GM21737 (cell line): ENCODE results near the gene MYT1.
"Not testable (repeated sequence)": the region's sequence is repeated elsewhere in the genome, so short reads cannot be mapped to it uniquely, and the experiment has no call there.

ENCODE experiments used
- ATAC-seq: cut with Tn5 transposase; IDR thresholded peaks from one replicate; pipeline ENCODE4 v1.9.1; 2021; ENCODE audit warnings: mild to moderate bottlenecking, moderate library complexity; ENCODE audit not compliant: unreplicated experiment

Gene MYT1

DNA sequence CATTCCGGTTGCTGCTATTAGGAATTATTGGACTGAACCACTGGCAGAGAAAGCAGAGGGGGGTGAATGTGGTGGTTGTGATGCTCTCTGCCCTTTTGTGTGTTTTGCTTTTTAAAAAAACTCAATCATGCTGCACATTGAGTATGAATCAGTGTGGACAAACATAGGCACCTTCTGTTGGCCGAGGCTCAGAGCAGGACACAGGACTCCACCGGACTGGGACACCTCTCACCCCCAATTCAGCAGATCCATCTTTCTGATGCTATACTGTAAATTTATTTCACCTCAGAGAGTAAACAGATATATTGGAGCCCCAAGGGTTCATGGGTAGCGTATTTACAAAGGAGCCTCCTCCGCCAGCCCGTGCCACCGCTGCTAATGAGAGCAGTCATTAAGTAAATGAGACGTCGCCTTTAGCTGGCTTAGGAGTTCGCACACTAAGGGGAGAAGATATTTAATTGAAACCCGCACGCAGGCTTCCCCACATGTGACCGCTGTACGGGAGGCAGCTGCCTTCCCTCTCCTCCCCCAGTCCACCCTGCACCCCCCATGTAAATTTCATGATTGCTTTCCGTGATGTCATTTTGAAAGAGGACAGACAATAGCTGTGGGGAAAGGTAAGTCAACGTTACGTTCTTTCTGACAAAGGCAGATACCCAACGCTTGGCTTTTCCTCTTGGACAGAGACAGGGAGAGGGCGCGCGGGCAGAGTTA is at the start of gene MYT1:
MYT1 (plus strand) TSS at position 330 of the 714 bp plus-strand sequence. CDS start 34,410 bp downstream, outside the sequence.
- no peak for ATAC-seq

DNA sequence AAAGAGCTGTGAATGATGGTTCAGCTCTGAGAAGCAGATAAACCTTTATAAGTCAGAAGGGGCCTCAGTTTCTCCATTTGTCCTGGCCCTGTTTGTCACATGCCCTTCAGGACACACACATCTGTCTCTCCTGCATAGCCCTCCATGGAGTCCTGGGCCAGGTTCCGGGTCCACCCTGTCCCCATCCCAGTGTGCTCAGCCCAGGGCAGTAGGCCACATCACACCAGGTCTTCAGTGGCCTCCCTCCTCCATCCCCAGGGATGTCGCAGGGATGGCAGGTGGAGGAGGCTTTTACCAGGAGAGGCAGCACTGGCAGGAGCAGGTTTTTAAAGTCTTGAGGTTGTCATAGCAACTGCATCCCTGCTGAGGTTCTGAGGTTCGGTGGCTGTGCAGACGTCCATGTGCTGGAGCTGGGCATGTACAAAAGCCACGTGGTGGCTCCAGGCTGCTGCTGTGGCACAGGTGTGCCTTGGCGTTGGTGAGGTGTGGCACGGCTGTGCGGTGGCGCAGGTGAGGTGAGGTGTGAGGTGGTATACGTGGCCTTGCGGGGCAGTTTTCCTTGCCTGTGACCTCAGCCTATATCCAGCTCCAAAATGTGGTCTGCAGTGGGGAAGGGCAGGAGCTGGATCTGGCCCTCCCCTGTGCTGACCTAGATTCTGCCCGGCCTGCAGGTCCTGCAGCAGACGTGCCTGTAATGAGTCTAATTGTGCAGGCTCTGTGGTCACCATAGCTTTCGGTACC is 48.9 kb upstream of the MYT1 start:
- no peak for ATAC-seq

DNA sequence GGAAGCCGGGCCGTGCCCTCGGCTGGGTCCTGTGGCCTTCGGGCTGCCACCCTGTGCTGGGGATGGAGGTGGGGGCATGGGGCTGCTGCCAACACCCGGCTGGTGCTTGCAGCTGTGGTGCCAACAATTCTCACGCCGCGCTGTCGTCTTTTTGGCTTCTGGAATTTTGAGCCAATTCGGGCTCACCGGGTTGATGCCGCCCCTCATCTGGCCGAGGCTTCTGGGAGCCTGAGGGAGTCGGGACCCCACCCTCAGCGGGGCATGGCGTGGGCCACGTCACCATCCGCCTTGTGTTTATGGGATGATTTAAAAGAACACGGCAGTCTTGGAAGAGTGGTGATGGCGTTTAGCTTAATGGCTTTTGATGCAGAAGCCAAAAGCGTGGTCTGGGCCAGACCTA is 48.2 kb upstream of the MYT1 start:
- ATAC-seq = no peak

DNA sequence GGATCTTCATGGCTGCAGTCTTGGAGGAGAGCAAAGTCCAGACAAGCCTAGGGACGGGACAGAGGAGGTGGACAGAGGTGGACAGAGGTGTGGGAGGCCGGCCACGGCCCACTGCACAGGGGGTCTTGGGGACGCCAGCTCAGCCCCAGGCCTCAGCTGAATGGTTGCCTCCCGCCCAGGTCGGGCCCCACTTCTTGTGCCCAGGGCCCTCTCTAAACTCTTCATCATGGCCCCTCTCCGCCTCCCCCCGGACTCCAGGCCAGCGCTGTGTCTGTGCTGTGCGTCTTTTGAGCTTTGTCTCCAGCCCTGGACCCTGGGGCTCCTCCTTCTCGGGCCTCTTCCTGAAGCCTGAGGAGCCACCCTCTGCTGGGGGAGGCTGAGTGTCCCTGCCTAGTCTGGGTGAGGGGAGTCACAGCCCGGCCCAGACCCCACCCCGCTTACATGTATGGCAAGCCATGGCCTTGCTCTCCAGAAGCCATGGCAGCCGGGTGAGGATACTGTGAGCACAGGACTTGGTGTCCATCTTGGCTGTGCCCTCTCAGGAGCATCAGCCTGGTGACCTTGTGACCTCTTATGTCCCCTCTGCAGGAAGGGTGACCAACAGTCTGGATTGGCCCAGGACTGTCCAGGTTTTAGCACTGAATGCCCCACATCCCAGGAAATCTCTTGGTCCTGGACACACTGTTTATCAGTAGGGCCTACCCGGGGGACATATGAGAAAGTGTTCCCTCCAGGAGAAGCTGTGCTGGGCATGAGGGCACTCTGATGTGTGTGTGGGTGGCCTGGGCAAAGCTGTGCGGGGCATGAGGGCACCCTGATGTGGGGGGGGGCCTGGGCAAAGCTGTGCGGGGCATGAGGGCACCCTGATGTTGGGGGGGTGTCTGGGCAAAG is 47.5 kb upstream of the MYT1 start:
- ATAC-seq = no peak

DNA sequence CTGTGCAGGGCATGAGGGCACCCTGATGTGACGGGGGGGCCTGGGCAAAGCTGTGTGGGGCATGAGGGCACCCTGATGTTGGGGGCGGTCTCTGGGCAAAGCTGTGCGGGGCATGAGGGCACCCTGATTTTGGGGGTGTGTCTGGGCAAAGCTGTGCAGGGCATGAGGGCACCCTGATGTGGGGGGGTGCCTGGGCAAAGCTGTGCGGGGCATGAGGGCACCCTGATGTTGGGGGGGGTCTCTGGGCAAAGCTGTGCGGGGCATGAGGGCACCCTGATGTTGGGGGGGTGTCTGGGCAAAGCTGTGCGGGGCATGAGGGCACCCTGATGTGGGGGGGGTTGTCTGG is 46.8 kb upstream of the MYT1 start:
- ATAC-seq = not testable (repeated sequence)

DNA sequence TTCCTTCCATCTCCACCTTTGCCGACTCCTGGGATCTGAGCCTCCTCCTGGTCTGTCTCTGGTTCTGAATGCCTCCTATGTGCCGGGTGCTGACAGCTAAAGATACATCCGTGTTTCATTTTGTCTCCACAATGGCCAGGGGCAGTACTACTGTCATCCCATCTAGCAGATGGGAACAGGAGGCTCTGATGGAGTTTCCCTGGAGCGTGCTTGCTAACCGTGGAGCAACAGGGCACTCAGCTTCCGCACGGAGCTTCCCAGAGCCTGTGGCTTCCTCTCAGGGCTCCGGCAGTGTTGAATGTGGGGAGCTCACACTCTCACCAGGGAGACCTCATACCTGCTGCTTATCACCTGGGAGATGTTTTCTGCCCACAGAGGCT is 45.0 kb upstream of the MYT1 start:
- no peak for ATAC-seq

DNA sequence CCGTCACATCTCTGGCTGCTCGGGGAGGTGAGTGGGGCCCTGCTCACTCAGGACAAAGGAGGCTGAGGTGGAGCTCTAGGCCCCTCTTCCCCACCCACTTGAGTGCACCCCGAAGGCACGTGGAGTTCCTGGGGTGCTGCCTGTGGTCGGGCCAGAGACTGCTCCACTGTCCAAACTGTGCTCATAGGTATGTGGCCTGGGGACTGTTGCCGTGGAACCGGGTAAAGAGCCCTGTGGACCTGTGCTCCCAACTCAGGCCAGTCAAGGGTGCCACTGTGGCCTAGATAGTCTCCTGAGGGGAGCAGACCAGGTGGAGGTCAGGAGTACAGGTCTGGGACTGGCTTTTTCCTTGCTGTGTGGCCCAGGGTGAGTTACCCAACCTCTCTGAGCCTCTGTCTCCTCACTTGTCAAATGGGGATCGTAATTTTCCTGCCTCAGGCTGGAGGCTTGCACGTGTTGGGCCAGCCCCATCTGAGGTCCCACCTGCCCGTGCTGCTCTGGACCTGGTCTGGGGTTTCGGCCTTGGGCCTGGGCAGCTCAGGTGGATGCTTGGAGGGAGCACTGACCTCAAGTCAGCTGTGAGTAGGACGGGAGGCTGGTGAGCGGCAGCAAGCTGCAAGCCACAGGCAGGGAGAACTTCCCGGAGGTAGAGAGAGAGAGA is 44.4 kb upstream of the MYT1 start:
- peak; percentile 32 for ATAC-seq

DNA sequence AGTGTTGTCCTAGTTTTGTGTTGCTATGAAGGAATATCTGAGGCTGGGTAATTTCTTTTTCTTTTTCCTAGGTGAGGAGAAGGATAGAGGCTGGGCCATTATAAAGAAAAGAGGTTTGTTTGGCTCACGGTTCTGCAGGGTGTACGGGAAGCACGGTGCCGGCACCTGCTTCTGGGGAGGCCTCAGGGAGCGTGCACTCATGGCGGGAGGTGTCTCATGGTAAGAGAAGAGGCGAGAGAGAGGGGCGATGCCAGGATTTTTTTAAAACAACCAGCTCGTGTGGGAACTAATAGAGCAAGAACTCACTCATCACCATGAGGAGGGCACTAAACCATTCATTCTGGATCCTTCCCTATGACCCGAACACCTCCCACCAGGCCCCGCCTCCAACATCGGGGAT is 42.7 kb upstream of the MYT1 start:
- ATAC-seq = no peak

DNA sequence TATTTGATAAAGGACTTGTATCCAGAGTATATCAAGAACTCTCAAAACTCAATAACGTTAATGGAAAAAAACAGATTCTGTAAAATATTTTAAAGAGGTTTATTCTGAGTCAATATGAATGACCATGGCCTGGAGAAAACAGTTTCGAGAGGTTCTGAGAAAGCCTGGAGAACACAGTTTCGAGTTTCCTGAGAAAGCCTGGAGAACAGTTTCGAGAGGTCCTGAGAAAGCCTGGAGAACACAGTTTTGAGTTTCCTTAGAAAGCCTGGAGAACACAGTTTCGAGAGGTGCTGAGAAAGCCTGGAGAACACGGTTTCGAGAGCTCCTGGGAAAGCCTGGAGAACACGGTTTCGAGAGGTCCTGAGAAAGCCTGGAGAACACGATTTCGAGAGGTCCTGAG is 41.3 kb upstream of the MYT1 start:
- not testable (repeated sequence) for ATAC-seq

DNA sequence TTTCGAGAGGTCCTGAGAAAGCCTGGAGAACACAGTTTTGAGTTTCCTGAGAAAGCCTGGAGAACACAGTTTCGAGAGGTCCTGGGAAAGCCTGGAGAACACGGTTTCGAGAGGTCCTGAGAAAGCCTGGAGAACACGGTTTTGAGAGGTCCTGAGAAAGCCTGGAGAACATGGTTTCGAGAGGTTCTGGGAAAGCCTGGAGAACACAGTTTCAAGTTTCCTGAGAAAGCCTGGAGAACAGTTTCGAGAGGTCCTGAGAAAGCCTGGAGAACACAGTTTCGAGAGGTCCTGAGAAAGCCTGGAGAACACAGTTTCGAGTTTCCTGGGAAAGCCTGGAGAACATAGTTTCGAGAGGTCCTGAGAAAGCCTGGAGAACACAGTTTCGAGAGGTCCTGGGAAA is 40.7 kb upstream of the MYT1 start:
- not testable (repeated sequence) for ATAC-seq

DNA sequence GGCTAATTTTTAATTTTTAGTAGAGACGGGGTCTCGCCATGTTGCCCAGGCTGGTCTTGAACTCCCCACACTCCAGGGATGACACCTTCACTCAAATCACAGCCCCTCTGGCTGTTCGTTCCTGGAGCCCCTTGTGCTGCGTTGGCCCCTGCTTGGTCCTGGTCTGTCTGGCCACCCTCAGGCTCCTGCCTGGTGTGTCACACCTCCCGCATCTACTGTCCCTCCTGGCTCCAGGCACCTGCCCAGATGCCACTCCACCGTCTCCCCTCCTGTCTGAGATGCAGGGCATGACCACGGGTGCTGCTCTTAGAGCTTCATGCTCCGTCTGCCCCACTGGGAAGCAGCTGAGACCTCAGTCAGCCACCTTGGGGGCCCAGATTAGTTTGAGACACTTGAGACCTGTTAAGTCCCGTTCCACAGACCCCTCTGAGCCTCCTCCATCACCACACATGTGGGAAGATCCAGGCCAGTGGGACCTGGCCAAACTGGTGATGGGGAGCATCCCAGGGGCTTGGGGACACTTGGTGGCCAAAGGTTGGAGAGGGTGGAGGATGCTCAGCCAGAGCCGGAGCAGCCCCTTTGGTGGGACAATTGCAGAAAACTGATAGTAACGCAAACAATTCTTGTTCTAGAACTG is 35.0 kb upstream of the MYT1 start:
- no peak for ATAC-seq

DNA sequence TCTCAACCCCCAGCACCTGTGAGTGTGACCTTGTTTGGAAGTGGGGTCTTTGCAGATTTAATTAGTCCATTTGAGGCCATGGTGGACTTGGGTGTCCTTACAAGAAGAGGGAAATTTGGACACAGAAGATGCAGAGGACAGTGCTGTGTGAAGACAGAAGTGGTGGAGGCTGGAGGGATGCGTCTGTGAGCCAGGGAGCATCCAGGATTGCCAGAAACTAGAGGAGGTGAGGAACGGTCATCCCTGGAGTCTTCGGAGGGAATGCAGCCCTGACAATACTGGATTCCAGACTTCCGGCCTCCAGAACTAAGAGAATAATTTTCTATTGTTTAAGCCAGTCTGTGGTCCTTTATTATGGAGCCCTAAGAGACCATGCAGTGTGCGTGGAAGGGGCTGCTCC is 34.0 kb upstream of the MYT1 start:
- no peak for ATAC-seq

DNA sequence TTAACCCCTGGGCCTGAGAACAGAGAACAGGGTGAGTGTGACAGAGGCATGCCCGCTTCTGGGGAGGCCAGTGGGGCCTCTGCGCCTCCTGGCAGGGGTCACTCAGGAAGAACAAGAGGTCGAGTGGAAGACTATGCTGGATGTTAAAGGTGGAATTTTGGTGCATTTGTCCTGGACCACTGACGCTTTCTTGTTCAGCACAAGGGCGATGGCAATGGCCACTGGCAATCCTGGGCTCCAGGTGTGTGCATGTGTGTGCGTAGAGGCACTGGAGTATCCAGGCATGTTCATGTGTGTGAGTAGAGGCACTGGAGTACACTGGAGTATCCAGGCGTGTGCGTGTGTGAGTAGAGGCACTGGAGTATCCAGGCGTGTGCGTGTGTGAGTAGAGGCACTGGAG is 33.4 kb upstream of the MYT1 start:
- no peak for ATAC-seq

DNA sequence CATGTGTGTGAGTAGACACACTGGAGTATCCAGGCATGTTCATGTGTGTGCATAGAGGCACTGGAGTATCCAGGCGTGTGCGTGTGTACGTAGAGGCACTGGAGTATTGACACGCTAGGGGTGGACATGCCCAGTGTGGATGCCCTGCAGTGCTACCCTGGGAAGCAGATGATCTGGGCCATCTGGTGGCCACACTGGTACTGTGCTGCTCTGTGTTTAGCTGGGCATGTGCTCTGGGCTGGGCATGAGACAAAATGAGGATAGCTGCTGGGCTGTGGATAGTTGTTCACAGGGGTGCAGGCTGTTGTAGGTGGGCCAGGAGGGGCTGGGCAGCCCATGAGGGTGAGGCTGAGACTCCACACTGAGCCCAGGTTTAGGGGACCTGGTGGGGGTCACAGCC is 32.8 kb upstream of the MYT1 start:
- ATAC-seq = no peak

DNA sequence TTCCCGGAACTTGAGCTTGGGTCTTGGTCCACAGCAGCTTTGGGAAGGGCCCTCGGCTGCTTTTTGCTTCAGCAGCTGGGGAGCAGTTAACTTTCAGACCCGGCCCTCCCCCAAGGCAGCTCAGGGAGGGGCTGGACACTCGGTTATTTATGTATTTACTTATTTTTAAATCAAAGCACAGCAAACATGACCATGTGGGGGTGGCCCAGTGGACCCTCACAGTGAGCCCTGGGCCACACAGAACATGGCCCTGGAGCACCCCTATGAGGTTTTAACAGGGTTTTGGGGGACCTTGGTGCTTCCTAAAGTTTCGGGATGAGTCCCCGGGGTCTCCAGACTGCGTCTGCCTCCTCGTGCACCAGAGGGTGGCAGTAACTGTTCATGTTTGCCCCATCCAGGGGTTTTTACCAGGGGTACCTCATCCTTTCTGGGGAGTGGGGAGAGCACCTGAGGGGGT is 30.3 kb upstream of the MYT1 start:
- no peak for ATAC-seq

DNA sequence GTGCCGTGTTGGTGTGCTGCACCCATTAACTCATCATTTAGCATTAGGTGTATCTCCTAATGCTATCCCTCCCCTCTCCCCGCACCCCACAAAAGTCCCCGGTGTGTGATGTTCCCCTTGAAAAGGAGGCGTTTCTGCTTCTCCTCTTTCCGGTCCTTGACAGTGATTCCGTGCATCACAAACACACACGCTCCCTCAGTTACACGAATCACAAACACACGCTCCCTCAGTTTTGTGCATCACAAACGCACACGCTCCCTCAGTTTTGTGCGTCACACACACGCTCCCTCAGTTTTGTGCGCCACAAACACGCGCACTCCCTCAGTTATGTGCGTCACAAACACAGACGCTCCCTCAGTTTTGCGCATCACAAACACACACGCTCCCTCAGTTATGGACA is 29.5 kb upstream of the MYT1 start:
- not testable (repeated sequence) for ATAC-seq

DNA sequence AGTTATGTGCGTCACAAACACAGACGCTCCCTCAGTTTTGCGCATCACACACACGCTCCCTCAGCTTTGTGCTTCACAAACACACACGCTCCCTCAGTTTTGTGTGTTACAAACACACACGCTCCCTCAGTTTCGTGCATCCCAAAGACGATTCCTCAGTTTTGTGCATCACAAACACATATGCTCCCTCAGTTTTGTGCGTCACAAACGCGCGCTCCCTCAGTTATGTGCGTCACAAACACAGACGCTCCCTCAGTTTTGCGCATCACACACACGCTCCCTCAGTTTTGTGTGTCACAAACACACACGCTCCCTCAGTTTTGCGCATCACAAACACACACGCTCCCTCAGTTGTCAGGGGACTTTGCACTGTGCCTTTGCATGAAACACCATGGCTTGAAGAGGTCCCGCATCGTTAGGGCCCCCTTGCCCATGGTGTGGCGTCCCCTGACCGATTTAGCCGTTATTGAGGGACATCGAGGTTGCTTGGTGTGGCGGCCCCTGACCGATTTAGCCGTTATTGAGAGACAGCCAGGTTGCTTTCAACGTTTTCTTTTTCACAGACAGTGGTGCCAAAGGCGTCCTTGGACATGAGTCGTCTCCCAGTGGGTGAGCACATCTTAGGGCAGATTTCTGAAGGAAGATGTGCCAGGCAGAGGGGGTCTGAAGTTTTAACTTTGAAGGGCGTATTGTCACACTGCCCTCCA is 28.1 kb upstream of the MYT1 start:
- ATAC-seq = no peak

DNA sequence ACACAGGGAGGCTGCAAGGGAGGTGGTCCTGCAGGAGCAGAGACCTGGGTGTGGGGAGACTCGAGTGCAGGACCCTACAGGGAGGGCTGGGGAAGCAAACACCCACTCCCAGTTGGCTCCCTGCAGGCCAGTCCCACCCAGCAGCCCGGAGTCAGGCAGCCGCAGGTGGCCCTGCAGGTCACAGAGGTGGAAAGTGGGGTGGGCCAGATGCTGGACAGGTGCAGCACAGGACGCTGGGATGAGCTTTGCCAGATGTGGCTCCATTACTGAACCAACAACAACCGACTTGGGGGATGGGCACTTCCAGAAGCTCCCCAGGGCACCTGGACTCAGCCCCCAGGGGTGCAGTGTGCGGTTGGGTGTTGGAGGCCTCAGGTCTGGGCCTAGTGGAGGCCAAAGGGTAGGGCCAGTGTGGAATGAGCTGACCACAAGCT is 26.6 kb upstream of the MYT1 start:
- ATAC-seq = no peak

DNA sequence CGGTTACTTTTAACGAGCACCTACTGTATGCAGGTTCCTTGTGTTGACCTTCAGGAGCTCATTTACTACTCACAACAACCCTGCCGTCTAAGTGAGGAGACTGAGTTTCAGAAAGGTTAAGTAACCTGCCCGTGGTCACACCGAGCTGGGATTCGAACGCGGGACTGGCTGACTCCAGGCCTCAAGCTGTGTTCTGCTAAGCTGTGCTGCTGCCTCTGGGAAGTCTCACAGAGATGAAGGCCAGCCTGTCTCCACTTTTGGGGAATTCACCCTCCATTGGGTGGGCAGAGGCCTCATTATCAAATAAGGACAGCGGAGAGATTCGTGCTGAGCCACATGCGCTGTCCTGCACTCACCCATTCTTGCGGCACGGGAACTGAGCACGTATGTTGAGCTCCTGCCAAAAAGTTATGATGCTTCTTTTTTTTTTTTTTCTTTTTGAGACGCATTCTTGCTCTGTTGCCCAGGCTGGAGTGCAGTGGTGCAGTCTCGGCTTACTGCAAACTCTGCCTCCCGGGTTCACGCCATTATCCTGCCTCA is 25.9 kb upstream of the MYT1 start:
- ATAC-seq = no peak
